ENCODE data around the gene USP34. TPM values are rescaled to one million over a fixed set of nuclear protein-coding genes. Genes with fewer than 3 reads are reported as not detected.

USP34 gene
- total RNA-seq, 2 experiments from 2014 or later: 59.5 to 60.4 TPM

DNA sequence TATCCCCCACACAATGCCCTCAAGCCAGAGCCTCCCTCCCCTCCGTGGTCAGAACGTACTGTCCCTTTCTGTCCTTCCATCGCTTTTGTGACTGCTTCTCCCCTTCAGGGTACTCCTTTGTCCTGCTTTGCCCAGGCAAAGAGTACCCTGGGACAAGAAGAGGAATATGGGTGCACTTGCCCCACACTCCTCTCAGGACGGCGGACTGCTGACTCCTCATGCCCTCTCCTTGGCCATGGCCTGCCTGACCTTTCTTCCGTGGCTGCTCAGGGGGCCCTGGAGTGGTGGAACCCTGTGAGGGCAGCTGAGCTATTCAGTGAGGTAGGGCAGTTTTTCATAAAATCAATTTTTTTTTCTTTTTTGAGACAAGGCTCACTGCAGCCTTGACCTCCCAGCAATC is 290.2 kb downstream of the USP34 start:
- intact Hi-C loops (cut with micrococcal nuclease): no loop called here
- DNase-seq: no peak
- no peaks in the 10 kb centered on the region for H3K9me3 Mint-ChIP-seq
- no peaks in the 10 kb centered on the region for H3K27me3 Mint-ChIP-seq (ENCODE audit: low read depth)
- CTCF ChIA-PET: no interaction called here
- peaks cover 74% of the 10 kb centered on the region for H3K4me1 Mint-ChIP-seq (ENCODE audit: low read depth)
- peak overlapping the region; percentile 12 for H3K4me3 Mint-ChIP-seq
- H3K27ac Mint-ChIP-seq: peak overlapping the region; percentile 70
- H3K36me3 Mint-ChIP-seq (ENCODE audit: low read depth): peaks cover 64% of the 10 kb centered on the region

DNA sequence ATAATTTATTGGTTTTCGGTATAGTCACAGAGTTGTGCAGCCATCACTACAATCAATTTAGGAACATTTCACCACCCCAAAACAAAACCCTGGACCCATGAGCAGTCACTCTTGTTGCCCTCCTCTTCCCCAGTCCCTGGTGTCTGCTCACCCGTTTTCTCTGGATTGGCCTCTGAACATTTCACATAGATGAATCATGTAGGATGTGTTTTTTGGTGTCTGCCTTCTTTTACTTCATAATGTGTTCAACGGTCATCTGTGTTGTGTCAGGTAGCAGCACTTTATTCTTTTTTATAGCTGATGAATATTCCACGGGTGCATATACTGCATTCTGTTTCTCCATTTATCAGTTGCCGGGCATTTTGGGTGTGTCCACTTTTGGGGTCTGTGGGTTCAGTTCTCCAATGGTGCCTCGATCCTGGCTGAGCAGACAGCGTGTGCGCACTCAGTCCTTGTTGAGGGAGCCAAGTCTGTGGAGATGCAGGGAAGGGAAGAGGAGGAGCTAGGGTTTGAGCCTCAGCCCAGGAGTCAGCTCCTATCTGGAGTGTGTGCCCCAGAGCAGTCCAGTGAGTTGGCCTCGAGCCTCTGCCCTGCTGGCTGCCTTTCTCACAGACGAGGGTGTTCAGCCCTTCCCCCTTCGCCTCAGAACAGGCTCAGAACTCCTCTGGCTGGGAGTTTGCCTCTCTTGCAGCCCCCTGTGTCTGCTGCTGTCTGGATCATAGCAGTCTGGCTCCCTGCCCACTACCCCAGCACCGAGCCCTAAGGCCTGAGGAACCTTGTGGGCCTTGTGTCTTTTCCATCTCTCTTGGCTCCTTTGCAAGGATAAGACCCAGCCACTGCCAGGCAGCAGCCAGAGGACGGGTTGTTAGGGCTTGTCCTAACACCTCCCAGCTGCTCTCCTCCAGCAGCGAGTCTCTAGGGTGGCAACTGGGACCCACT is 290.9 kb downstream of the USP34 start:
- no peaks in the 10 kb centered on the region for H3K9me3 Mint-ChIP-seq
- peak overlapping the region; percentile 88 for H3K4me3 Mint-ChIP-seq
- no peak for DNase-seq
- no peaks in the 10 kb centered on the region for H3K27me3 Mint-ChIP-seq (ENCODE audit: low read depth)
- H3K27ac Mint-ChIP-seq: peak overlapping the region; percentile 70
- peaks cover 57% of the 10 kb centered on the region for H3K36me3 Mint-ChIP-seq (ENCODE audit: low read depth)
- CTCF ChIA-PET: no interaction called here
- H3K4me1 Mint-ChIP-seq (ENCODE audit: low read depth): peaks cover 67% of the 10 kb centered on the region
- intact Hi-C loops (cut with micrococcal nuclease): loop anchor here (2.0 to 5.0 kb wide), 3 partner anchors 479 to 1127 kb away; no protein-coding TSS in a partner anchor

DNA sequence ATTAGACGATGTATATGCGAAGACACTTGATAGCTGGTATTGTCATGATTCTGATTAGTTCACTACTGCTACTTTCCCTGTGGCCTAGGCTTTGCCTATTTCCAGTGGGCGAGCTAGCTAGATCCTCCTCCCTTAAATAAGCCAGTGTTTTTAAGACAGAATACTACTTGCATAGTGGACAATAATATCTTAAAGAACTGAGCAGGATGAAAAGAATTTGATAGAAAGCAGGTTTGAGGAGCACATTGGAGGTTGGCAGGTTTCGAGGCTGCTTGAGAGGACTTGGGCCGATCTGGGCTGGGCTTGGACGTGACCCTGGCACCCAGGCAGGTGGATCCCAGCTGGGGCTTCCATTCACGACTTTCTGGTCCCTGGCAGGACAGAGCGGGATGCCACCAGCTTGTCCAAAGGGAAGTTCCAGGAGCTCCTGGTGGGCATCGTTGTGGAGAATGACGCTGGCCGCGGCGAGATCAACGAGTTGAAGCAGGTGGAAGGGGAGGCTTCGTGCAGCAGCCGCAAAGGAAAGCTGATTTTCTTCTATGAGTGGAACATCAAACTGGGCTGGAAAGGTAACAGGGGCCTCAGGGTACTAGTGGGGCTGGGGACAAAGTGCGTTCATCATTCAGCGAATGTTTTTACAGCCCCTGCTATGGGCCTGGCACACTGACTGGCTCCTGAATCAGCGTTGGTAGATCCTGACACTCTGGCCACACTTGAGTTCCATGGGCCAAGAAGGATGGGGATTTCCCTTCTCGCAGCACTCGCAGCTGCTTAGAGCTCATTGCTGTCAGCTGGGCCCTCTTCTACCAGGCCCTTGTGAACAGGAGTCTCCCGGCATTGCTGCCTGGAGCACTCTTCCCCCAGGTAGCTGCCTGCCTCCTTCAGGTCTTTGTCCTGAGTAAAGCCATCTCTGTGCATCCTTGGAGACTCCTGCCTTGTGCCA is 292.0 kb downstream of the USP34 start:
- peaks cover 62% of the 10 kb centered on the region for H3K4me1 Mint-ChIP-seq (ENCODE audit: low read depth)
- intact Hi-C loops (cut with micrococcal nuclease): loop anchor here (2.0 to 5.0 kb wide), 3 partner anchors 480 to 1128 kb away; no protein-coding TSS in a partner anchor
- H3K27ac Mint-ChIP-seq: peak overlapping the region; percentile 92
- CTCF ChIA-PET: no interaction called here
- peaks cover 50% of the 10 kb centered on the region for H3K36me3 Mint-ChIP-seq (ENCODE audit: low read depth)
- peak; percentile 32 for DNase-seq
- no peaks in the 10 kb centered on the region for H3K9me3 Mint-ChIP-seq
- H3K4me3 Mint-ChIP-seq: peak overlapping the region; percentile 88
- H3K27me3 Mint-ChIP-seq (ENCODE audit: low read depth): no peaks in the 10 kb centered on the region

DNA sequence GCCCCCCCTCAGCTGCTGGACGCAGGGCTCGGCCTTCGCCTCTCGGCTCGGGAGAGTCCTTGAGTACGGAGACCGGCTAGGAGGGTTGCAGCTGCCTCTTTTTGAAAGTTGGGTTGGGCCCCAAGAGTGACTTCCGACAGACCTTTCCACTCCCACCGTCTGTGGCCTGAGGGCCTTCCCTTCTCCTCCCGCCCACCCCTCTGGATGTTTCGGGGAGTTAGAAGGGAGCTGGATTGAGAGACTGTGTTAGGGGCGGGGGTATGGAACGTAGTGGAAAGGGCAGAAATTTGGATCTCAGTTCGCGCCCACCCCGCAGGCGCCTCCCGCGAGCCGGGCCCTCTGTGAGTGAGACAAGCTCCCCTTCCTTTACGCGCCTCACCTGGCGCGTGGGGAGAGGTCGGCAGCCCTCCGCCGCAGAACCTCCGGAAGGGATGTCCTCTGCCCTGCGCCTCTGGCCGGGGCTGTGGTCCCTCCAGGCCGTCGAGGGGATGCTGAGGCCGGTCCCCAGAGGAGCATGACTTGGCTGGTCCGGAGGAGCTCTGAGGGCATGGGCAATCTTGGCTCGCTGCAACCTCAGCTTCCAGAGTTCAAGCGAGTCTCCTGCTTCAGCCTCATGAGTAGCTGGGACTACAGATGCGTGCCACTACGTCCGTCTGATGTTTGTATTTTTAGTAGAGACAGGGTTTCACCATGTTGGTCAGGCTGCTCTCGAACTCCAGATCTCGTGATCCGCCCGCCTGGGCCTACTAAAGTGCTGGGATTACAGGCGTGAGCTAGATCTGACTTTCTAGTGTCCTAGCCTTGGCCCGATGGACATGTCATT is 292.9 kb downstream of the USP34 start:
- intact Hi-C loops (cut with micrococcal nuclease): loop anchor here (1.0 to 5.0 kb wide), 16 partner anchors 33 to 1129 kb away; partner anchors contain the start of genes B3GNT2, CCT4, FAM161A and PAPOLG

DNA sequence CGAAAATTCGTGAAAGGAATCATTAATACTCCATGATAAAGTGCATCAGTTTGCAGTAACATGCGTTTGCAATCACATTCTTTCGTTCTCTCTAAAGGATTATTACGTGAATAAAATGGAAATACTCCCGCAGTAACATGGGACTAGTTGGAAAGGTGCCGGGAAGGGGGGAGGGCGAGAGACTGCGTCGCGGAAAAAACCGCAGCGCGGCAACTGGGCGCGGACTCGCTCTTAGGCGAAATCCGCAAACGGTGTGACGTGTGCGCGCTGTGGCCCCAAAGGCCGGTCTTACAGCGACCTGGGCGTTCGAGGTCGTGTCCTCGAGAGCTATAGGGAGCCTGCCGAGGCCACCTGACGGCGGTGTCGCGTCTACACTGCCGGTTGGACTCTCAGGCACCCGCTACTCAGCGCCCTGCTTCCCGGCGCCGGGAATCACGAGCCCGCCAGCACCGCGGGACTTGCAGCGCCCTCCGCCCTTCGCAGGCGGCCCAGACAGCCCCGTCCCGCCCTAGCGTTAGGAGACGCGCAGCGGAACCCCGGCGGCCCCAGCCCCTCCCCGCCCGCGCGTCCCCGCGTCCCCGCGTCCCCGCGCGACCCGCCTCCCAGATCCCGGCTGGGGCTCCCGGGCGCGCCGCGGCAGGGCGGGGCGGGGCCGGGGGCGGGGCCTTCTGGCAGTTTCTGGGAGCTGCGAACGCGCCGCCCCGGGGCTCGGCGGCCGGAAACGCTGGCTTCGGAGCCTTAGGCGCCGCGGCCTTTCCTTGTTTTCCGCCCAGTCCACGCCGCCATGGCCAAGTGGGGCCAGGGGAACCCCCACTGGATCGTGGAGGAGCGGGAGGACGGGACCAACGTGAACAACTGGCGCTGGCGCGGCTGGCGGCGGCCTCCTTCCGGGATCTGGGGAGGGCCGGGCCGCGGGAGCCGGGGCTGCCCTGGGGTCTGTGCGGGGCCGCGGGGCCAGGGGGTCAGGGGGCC is 293.8 kb downstream of the USP34 start:
- no peaks in the 10 kb centered on the region for H3K27me3 Mint-ChIP-seq (ENCODE audit: low read depth)
- intact Hi-C loops (cut with micrococcal nuclease): loop anchor here (1.0 to 5.0 kb wide), 15 partner anchors 32 to 1130 kb away; partner anchors contain the start of genes B3GNT2, CCT4, FAM161A and PAPOLG
- CTCF ChIA-PET: interaction anchor here (0.6 to 1.1 kb wide), 2 partner anchors 18 to 664 kb away, joined by 3 to 5 read pairs; no protein-coding TSS in a partner anchor
- peak overlapping the region; percentile 78 for H3K4me3 Mint-ChIP-seq
- peaks cover 48% of the 10 kb centered on the region for H3K4me1 Mint-ChIP-seq (ENCODE audit: low read depth)
- H3K9me3 Mint-ChIP-seq: no peaks in the 10 kb centered on the region
- peak overlapping the region; percentile 79 for H3K27ac Mint-ChIP-seq
- H3K36me3 Mint-ChIP-seq (ENCODE audit: low read depth): peaks cover 33% of the 10 kb centered on the region
- DNase-seq: peak; percentile 94

More for the DNA sequence above, 292.9 kb downstream of the USP34 start:
- DNase-seq: peak; percentile 47
- peaks cover 40% of the 10 kb centered on the region for H3K36me3 Mint-ChIP-seq (ENCODE audit: low read depth)
- peak overlapping the region; percentile 92 for H3K27ac Mint-ChIP-seq
- peak overlapping the region; percentile 88 for H3K4me3 Mint-ChIP-seq
- CTCF ChIA-PET: interaction anchor here (0.6 to 1.1 kb wide), 2 partner anchors 17 to 663 kb away, joined by 3 to 5 read pairs; no protein-coding TSS in a partner anchor
- no peaks in the 10 kb centered on the region for H3K9me3 Mint-ChIP-seq
- H3K27me3 Mint-ChIP-seq (ENCODE audit: low read depth): no peaks in the 10 kb centered on the region
- peaks cover 55% of the 10 kb centered on the region for H3K4me1 Mint-ChIP-seq (ENCODE audit: low read depth)

DNA sequence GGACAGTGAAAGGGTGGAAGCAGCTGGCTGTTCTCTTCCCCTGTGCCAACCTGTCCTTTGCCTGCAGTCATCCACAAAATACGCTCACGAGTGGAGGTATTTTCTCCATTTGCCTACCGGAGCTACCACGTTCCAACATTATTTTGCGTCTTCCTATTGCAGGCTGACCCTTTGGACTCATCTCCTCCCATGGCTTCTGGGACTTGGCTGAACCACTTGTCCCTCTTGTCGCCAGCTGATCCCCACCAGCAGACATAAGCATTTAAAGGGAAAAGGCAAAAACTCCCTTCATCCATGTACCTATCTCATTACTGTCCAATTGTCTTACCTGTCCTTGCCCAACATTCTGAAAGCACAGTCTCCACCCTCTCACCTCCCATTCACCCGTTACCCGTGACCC is 295.9 kb downstream of the USP34 start:
- Mint-ChIP-seq H3K9me3 (no peaks in the 10 kb centered on the region), H3K4me3 (no peak overlapping the region), H3K27me3 (ENCODE audit: low read depth) (no peaks in the 10 kb centered on the region), H3K4me1 (ENCODE audit: low read depth) (peaks cover 28% of the 10 kb centered on the region), H3K27ac (no peak overlapping the region), H3K36me3 (ENCODE audit: low read depth) (peaks cover 17% of the 10 kb centered on the region)
- CTCF ChIA-PET: interaction anchor here (0.7 kb wide), 1 partner anchor 332 kb away, joined by 3 read pairs; no protein-coding TSS in a partner anchor
- DNase-seq: no peak
- intact Hi-C loops (cut with micrococcal nuclease): loop anchor here (5.0 kb wide), 2 partner anchors 497 to 1132 kb away; no protein-coding TSS in a partner anchor

DNA sequence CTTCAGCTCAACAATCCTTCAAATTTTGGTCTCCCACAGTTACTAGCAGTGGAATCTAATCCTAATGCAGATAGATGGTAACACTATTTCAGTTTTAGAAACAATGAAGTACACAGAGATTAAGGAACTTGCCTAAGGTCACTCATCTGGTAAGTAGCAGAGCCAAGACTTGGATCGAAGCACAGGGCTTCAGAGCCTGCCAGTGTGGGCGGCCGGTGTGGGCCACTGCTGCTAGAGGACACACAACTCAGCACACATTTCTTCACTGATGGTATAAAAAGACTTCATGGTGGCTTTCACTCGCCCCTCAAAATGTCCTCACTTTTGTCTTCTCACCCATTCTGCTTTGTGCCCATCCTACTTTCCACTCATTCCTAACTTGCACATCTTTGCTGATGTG is 297.8 kb downstream of the USP34 start:
- no peaks in the 10 kb centered on the region for H3K27me3 Mint-ChIP-seq (ENCODE audit: low read depth)
- no peaks in the 10 kb centered on the region for H3K9me3 Mint-ChIP-seq
- H3K4me3 Mint-ChIP-seq: no peak overlapping the region
- CTCF ChIA-PET: no interaction called here
- H3K36me3 Mint-ChIP-seq (ENCODE audit: low read depth): peaks cover 3% of the 10 kb centered on the region
- no peak overlapping the region for H3K27ac Mint-ChIP-seq
- no peak for DNase-seq
- H3K4me1 Mint-ChIP-seq (ENCODE audit: low read depth): peaks cover 9% of the 10 kb centered on the region
- intact Hi-C loops (cut with micrococcal nuclease): no loop called here

DNA sequence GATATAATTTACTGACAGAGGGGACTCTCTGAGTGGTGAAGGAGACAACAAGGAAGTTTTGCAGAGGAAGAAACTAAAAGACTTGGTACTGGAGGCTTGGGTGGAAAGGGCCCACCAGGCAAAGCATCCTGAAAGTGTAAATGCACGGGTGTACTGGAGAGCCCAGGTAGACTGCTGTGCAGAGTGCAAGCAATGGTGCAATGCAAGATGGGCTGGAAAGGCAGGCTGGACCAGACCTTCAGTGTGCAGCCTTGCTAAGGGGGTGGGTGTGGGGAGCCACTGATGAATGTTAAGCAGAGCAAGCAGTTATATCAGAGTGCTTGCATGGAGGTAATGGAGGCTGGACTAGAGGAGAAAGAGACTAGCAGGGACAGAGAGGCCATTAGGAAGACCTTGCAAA is 298.2 kb downstream of the USP34 start:
- Mint-ChIP-seq H3K27me3 (ENCODE audit: low read depth) (no peaks in the 10 kb centered on the region), H3K9me3 (no peaks in the 10 kb centered on the region), H3K27ac (no peak overlapping the region), H3K36me3 (ENCODE audit: low read depth) (peaks cover 3% of the 10 kb centered on the region), H3K4me3 (no peak overlapping the region), H3K4me1 (ENCODE audit: low read depth) (peaks cover 9% of the 10 kb centered on the region)
- intact Hi-C loops (cut with micrococcal nuclease): no loop called here
- CTCF ChIA-PET: no interaction called here
- no peak for DNase-seq

DNA sequence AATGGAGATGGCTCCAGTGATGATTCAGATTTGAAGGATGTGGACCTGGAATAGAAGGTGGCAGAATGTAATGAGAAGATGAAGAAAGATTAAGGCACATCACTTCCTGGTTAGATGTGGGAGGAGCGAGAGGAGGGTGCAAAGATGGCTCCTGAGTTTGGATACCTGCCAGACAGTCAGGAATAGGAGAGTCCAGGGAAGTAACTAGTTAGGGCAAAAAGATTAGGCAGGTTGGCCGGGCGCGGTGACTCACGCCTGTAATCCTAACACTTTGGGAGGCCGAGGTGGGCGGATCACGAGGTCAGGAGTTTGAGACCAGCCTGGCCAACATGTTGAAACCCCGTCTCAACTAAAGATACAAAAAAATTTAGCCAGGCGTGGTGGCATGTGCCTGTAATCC is 303.3 kb downstream of the USP34 start:
- H3K27ac Mint-ChIP-seq: no peak overlapping the region
- CTCF ChIA-PET: interaction anchor here (0.8 kb wide), 1 partner anchor 411 kb away, joined by 3 read pairs; no protein-coding TSS in a partner anchor
- intact Hi-C loops (cut with micrococcal nuclease): no loop called here

DNA sequence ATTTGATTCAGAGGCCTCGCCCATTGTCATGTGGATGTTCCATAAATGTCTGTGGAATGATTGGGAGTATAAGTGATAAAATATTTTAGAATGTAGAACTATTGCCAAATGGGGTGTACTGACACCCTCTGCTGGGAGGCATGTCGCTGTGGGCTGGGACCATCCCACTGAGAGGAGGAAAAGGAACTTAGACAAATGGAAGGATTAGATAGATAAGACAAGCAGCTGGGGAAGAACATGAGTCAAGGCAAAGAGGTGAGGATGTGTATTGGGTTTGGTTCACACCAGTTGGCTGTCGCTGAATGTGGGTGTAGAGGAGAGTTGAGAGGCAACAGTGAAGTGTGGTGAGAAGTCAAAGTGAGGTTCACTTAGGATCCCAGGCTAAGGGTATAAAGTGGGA is 304.9 kb downstream of the USP34 start:
- DNase-seq: no peak
- intact Hi-C loops (cut with micrococcal nuclease): no loop called here
- Mint-ChIP-seq H3K4me3 (no peak overlapping the region), H3K27me3 (ENCODE audit: low read depth) (no peaks in the 10 kb centered on the region), H3K36me3 (ENCODE audit: low read depth) (peaks cover 24% of the 10 kb centered on the region), H3K4me1 (ENCODE audit: low read depth) (no peaks in the 10 kb centered on the region), H3K27ac (no peak overlapping the region), H3K9me3 (no peaks in the 10 kb centered on the region)
- CTCF ChIA-PET: interaction anchor here (0.6 kb wide), 1 partner anchor 41 kb away, joined by 6 read pairs; no protein-coding TSS in a partner anchor

More for the DNA sequence above, 303.3 kb downstream of the USP34 start:
- H3K4me1 Mint-ChIP-seq (ENCODE audit: low read depth): no peaks in the 10 kb centered on the region
- peaks cover 24% of the 10 kb centered on the region for H3K36me3 Mint-ChIP-seq (ENCODE audit: low read depth)
- H3K27me3 Mint-ChIP-seq (ENCODE audit: low read depth): no peaks in the 10 kb centered on the region
- H3K9me3 Mint-ChIP-seq: no peaks in the 10 kb centered on the region
- DNase-seq: no peak
- no peak overlapping the region for H3K4me3 Mint-ChIP-seq

Measured in activated naive CD4-positive, alpha-beta T cell treated with anti-CD3 and anti-CD28 coated beads for 36 hours (primary cell).